HG03558 (cell line): ENCODE measurements around the gene PIGZ.
A peak's percentile ranks its signal among the peaks of the same experiment; 100 is the strongest.

Experiments used
- ATAC-seq: cut with Tn5 transposase; IDR thresholded peaks from one replicate; pipeline ENCODE4 v1.9.1; 2021; ENCODE audit warnings: moderate number of reproducible peaks; ENCODE audit not compliant: unreplicated experiment; ENCODE audit errors: extremely low read depth

PIGZ gene

GRCh38 chr3:196968233-196969133 lies at the start of gene PIGZ:
Gene PIGZ, minus strand, starts transcription at chr3:196968833. Its CDS starts 16,802 bp downstream, at chr3:196952031.
- ATAC-seq = peak; percentile 26

GRCh38 chr3:197017003-197017402 lies 48.4 kb upstream of the PIGZ start:
- no peak for ATAC-seq

- ATAC-seq = no peak
These were observed 47.4 kb upstream of the PIGZ start for GRCh38 chr3:197015790-197016736.

GRCh38 chr3:197014942-197015575 lies 46.4 kb upstream of the PIGZ start:
- no peak for ATAC-seq

GRCh38 chr3:197014024-197014423 lies 45.4 kb upstream of the PIGZ start:
- no peak for ATAC-seq

GRCh38 chr3:197012540-197012883 lies 43.9 kb upstream of the PIGZ start:
- ATAC-seq = no peak

- no peak for ATAC-seq
These were observed 43.3 kb upstream of the PIGZ start for GRCh38 chr3:197011780-197012539.

GRCh38 chr3:197010556-197011351 lies 42.1 kb upstream of the PIGZ start:
- no peak for ATAC-seq

- ATAC-seq = no peak
These were observed 40.9 kb upstream of the PIGZ start for GRCh38 chr3:197009532-197010019.

GRCh38 chr3:197008436-197009209 lies 40.0 kb upstream of the PIGZ start:
- ATAC-seq = no peak

- ATAC-seq = no peak
These were observed 39.3 kb upstream of the PIGZ start for GRCh38 chr3:197007953-197008352.

GRCh38 chr3:197007296-197007940 lies 38.8 kb upstream of the PIGZ start:
- ATAC-seq = no peak

- no peak for ATAC-seq
These were observed 38.2 kb upstream of the PIGZ start for GRCh38 chr3:197006860-197007259.

GRCh38 chr3:197006446-197006845 lies 37.8 kb upstream of the PIGZ start:
- no peak for ATAC-seq

GRCh38 chr3:197003461-197004385 lies 35.1 kb upstream of the PIGZ start:
- no peak for ATAC-seq

GRCh38 chr3:197002701-197003454 lies 34.2 kb upstream of the PIGZ start:
- peak; percentile 60 for ATAC-seq
